ENCODE results near the gene MACROD2.

The MACROD2 gene

DNA sequence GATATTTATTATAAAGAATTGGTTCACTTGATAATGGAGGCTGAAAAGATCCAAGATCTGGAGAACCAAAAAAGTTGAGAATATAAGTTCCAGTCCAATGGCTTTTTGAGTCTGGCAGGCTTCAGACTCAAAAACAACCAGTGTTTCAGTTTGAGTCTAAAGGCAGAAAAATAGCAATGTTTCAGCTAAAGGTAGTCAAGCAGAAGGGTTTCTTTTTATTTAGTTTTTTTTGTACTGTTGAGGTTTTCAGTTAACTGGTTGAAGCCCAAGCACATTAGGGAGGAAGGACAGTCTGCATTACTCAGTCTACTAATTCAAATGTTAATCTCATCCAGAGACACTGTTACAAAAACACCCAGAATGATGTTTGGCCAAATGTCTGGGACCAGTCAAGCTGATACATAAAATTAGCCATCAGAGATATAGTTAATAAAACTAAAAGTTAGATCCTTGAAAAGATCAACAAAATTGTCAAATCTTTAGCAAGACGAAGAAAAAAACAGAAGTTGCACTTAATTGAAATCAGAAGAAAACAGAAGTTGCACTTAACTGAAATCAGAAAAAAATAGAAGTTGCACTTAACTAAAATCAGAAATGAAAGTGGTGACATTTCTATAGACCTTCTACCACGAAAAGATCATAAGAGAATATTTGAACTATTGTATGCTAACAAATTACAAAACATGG, 1322.4 kb downstream of the MACROD2 start:
- no peak overlapping the region for H3K27ac ChIP-seq (ENCODE audit: extremely low read depth, low read depth, low read length)
- H3K9me3 ChIP-seq (ENCODE audit: control insufficient read depth, insufficient read depth, low read depth, low read length): no peaks in the 10 kb centered on the region
- no peak overlapping the region for H3K4me3 ChIP-seq (ENCODE audit: low read depth, low read length)
- H3K4me1 ChIP-seq (ENCODE audit: control insufficient read depth, insufficient read depth, low read length): no peaks in the 10 kb centered on the region
- ChIA-PET POLR2A (no interaction called here), CTCF (interaction anchor here (0.7 kb wide), 2 partner anchors 22 to 81 kb away, joined by 3 to 4 read pairs; no protein-coding TSS in a partner anchor)
- TF ChIP-seq ZNF623 (tag by site-specific recombination; IDR thresholded peaks at IDR 0.05): no peak
- TF ChIP-seq ZNF530 (tag by site-specific recombination; IDR thresholded peaks at IDR 0.05; ENCODE audit: low read depth): no peak
- no peak for TF ChIP-seq ZNF426 (tag by site-specific recombination; IDR thresholded peaks at IDR 0.05)
- TF ChIP-seq ZNF366 (tag by site-specific recombination; conservative IDR thresholded peaks at IDR 0.05): no peak
- TF ChIP-seq PRDM2 (tag by site-specific recombination; IDR thresholded peaks at IDR 0.05; ENCODE audit: borderline replicate concordance): no peak
- TF ChIP-seq, protein P1, sequence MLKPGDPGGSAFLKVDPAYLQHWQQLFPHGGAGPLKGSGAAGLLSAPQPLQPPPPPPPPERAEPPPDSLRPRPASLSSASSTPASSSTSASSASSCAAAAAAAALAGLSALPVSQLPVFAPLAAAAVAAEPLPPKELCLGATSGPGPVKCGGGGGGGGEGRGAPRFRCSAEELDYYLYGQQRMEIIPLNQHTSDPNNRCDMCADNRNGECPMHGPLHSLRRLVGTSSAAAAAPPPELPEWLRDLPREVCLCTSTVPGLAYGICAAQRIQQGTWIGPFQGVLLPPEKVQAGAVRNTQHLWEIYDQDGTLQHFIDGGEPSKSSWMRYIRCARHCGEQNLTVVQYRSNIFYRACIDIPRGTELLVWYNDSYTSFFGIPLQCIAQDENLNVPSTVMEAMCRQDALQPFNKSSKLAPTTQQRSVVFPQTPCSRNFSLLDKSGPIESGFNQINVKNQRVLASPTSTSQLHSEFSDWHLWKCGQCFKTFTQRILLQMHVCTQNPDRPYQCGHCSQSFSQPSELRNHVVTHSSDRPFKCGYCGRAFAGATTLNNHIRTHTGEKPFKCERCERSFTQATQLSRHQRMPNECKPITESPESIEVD (tag by site-specific recombination; IDR thresholded peaks at IDR 0.05): no peak
- TF ChIP-seq ZNF223 (tag by site-specific recombination; IDR thresholded peaks at IDR 0.05): no peak
- TF ChIP-seq, protein P2, sequence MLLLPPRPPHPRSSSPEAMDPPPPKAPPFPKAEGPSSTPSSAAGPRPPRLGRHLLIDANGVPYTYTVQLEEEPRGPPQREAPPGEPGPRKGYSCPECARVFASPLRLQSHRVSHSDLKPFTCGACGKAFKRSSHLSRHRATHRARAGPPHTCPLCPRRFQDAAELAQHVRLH (tag by site-specific recombination; IDR thresholded peaks at IDR 0.05): no peak
- TF ChIP-seq ZNF596 (tag by site-specific recombination; IDR thresholded peaks at IDR 0.05): no peak
- no peak for TF ChIP-seq ZNF830 (tag by site-specific recombination; IDR thresholded peaks at IDR 0.05; ENCODE audit: low read depth)
- TF ChIP-seq KLF8 (tag by site-specific recombination; IDR thresholded peaks at IDR 0.05): no peak
- H3K36me3 ChIP-seq (ENCODE audit: control insufficient read depth in 2 of 2, insufficient read depth in 1 of 2, low read length in 2 of 2): no peaks in the 10 kb centered on the region

DNA sequence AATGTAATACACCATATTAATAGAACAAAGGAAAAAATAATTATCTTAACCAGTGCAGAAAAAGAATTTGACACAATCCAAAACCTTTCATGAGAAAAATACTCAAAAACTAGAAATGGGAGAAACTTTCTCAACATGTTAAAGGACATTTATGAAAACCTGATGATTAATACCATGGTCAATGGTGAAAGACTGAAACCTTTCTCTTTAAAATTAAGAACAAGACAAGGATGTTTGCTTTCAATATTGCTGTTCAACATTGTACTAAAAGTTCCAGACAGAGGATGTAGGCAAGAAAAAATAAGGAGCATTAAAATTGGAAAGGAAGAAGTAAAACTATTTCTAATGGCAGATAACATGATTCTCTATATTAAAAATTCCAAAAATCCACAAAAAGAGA, 1323.4 kb downstream of the MACROD2 start:
- Histone ChIP-seq H3K9me3 (ENCODE audit: control insufficient read depth, insufficient read depth, low read depth, low read length) (no peaks in the 10 kb centered on the region), H3K4me1 (ENCODE audit: control insufficient read depth, insufficient read depth, low read length) (no peaks in the 10 kb centered on the region), H3K27ac (ENCODE audit: extremely low read depth, low read depth, low read length) (no peak overlapping the region), H3K36me3 (ENCODE audit: control insufficient read depth in 2 of 2, insufficient read depth in 1 of 2, low read length in 2 of 2) (no peaks in the 10 kb centered on the region), H3K4me3 (ENCODE audit: low read depth, low read length) (no peak overlapping the region)
- POLR2A ChIA-PET: no interaction called here
- CTCF ChIA-PET: no interaction called here
- TF ChIP-seq, protein P3, sequence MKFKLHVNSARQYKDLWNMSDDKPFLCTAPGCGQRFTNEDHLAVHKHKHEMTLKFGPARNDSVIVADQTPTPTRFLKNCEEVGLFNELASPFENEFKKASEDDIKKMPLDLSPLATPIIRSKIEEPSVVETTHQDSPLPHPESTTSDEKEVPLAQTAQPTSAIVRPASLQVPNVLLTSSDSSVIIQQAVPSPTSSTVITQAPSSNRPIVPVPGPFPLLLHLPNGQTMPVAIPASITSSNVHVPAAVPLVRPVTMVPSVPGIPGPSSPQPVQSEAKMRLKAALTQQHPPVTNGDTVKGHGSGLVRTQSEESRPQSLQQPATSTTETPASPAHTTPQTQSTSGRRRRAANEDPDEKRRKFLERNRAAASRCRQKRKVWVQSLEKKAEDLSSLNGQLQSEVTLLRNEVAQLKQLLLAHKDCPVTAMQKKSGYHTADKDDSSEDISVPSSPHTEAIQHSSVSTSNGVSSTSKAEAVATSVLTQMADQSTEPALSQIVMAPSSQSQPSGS (tag by site-specific recombination; IDR thresholded peaks at IDR 0.05; ENCODE audit: low read depth): no peak
- TF ChIP-seq, protein P4, sequence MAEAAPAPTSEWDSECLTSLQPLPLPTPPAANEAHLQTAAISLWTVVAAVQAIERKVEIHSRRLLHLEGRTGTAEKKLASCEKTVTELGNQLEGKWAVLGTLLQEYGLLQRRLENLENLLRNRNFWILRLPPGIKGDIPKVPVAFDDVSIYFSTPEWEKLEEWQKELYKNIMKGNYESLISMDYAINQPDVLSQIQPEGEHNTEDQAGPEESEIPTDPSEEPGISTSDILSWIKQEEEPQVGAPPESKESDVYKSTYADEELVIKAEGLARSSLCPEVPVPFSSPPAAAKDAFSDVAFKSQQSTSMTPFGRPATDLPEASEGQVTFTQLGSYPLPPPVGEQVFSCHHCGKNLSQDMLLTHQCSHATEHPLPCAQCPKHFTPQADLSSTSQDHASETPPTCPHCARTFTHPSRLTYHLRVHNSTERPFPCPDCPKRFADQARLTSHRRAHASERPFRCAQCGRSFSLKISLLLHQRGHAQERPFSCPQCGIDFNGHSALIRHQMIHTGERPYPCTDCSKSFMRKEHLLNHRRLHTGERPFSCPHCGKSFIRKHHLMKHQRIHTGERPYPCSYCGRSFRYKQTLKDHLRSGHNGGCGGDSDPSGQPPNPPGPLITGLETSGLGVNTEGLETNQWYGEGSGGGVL (tag by site-specific recombination; IDR thresholded peaks at IDR 0.05): no peak
- TF ChIP-seq ZNF23 (tag by site-specific recombination; IDR thresholded peaks at IDR 0.05; ENCODE audit: borderline replicate concordance) (no peak), ZNF121 (tag by site-specific recombination; IDR thresholded peaks at IDR 0.05) (no peak), RBAK (tag by site-specific recombination; IDR thresholded peaks at IDR 0.05) (no peak), ZNF133 (tag by site-specific recombination; IDR thresholded peaks at IDR 0.05) (no peak), ZBTB8A (tag by site-specific recombination; IDR thresholded peaks at IDR 0.05) (no peak)
- TF ChIP-seq, protein P5, sequence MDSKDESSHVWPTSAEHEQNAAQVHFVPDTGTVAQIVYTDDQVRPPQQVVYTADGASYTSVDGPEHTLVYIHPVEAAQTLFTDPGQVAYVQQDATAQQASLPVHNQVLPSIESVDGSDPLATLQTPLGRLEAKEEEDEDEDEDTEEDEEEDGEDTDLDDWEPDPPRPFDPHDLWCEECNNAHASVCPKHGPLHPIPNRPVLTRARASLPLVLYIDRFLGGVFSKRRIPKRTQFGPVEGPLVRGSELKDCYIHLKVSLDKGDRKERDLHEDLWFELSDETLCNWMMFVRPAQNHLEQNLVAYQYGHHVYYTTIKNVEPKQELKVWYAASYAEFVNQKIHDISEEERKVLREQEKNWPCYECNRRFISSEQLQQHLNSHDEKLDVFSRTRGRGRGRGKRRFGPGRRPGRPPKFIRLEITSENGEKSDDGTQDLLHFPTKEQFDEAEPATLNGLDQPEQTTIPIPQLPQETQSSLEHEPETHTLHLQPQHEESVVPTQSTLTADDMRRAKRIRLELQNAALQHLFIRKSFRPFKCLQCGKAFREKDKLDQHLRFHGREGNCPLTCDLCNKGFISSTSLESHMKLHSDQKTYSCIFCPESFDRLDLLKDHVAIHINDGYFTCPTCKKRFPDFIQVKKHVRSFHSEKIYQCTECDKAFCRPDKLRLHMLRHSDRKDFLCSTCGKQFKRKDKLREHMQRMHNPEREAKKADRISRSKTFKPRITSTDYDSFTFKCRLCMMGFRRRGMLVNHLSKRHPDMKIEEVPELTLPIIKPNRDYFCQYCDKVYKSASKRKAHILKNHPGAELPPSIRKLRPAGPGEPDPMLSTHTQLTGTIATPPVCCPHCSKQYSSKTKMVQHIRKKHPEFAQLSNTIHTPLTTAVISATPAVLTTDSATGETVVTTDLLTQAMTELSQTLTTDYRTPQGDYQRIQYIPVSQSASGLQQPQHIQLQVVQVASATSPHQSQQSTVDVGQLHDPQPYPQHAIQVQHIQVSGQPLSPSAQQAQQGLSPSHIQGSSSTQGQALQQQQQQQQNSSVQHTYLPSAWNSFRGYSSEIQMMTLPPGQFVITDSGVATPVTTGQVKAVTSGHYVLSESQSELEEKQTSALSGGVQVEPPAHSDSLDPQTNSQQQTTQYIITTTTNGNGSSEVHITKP (tag by site-specific recombination; IDR thresholded peaks at IDR 0.05): no peak
